K562 (cell line): ENCODE data around the gene RNF141. TPM values are rescaled to one million over a fixed set of nuclear protein-coding genes. Genes with fewer than 3 reads are reported as not detected.

Experiments used
- FOXJ2 ChIP-seq: fragments of 200-800 bp; sonication (Bioruptor generic); IDR thresholded peaks from 2 replicates; pipeline ENCODE4 v1.6.1; 2016; ENCODE audit warnings: missing genetic modification characterization, missing compliant biosample characterization
- STAT5A ChIP-seq: IDR thresholded peaks from 2 replicates; pipeline ENCODE4 v1.6.1; 2012; ENCODE audit warnings: low read length, inconsistent platforms, borderline replicate concordance
- TCF7 ChIP-seq: sonication (generic); IDR thresholded peaks from 2 replicates; pipeline ENCODE4 v1.6.1; 2016; ENCODE audit warnings: antibody characterized with exemption, borderline replicate concordance
- TFAM ChIP-seq: fragments of 250-450 bp; sonication (Bioruptor Pico); conservative IDR thresholded peaks from 2 replicates; pipeline ENCODE4 v1.5.0; 2021; ENCODE audit warnings: mild to moderate bottlenecking, moderate library complexity
- polyA plus RNA-seq, 8 experiments: library from polyadenylated mRNA; depleted of rRNA in 4 of 8; stranded (reverse) in 5 of 8; unstranded in 3 of 8; fragments of >200 nt; fragmentation: Nextera tagmentation in 2 of 8; fragmentation: Illumina TruSeq in 1 of 8; extraction: Ambion mirVana in 2 of 8; extraction: Trizol in 1 of 8; gene quantifications; 2 replicates each; pipeline versions ENCODE4 v1.2.1 to v1.2.3, GENCODE V29; 2011 to 2014; ENCODE audit warnings: inconsistent platforms in 1 of 8, missing spikeins in 1 of 8
- total RNA-seq, 7 experiments: library from RNA; depleted of rRNA in 6 of 7; stranded (reverse); fragments of >200 nt in 6 of 7; fragmentation: Illumina TruSeq in 2 of 7; extraction: Trizol in 2 of 7; gene quantifications; 2 replicates each; pipeline versions ENCODE4 v1.2.1 to v1.2.3, GENCODE V29; 2011 to 2021; ENCODE audit warnings: low replicate concordance in 1 of 7
- TF ChIP-seq, protein P1 (sequence below), 2 experiments: fragments of 450-650 bp; IDR thresholded peaks; 2 replicates each; pipeline ENCODE4 v1.6.1; 2016; ENCODE audit warnings: mild to moderate bottlenecking in 2 of 2, borderline replicate concordance in 1 of 2, low read depth in 1 of 2, moderate library complexity in 1 of 2
- TF ChIP-seq, protein P2 (sequence below), 2 experiments: IDR thresholded peaks; 2 replicates each; pipeline ENCODE4 v1.6.1; 2011; ENCODE audit warnings: borderline replicate concordance in 1 of 2, control low read depth in 1 of 2, low read depth in 1 of 2, low read length in 1 of 2, mild to moderate bottlenecking in 1 of 2, mixed read lengths in 1 of 2, moderate library complexity in 1 of 2; ENCODE audit not compliant: insufficient read depth in 1 of 2, insufficient read length in 1 of 2, poor library complexity in 1 of 2, severe bottlenecking in 1 of 2; ENCODE audit errors: extremely low read depth in 1 of 2

RNF141 gene
- total and polyA plus RNA-seq, 9 of the 15 experiments (the other 6 are each of a cell fraction or from before 2014, with no cell fraction given), result 9.7 to 51.9 (median 18.9) TPM

DNA sequence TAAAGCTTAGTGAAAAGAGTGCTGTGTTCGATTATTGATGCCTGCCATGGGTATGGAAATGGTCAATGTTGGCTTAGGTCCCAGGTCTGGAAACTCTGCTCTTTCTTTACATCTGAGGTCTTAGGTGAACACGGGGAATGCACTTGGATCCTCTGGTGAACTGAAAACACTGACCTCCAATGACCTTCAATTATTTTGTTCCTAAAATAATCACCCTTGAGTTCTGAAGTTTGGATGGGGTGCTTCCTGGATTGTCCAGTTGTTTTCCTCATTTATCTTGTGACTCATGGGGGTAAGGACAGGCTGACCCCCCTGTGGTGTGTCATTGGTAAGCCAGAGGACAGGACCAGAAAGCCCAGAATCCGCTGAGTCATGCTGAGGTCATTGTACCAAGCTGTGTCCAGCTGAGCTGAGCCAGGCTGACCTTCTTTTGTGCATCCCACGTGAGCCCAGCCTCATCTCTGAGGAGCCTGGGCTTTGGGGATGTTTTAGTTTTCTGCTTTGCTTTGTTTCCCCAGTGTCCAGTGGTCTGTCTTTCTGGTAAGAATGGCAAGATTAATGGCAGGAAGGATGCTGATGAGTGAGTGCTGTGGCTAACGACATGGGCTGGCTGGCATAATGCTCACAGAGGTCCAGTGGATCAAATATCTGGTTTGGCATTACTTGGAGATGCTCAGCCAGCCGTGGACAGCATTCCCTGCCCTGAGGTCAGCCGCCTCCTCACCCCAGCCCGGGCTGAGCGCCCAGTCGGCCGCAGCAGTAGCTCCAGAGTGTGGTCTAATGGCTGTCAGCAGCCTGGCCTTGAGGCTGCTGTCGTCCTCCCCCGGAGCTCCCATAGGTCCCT is 50.4 kb downstream of the RNF141 start (continued):
- no peak for TF ChIP-seq FOXJ2 (tag)
- TF ChIP-seq, protein P1, sequence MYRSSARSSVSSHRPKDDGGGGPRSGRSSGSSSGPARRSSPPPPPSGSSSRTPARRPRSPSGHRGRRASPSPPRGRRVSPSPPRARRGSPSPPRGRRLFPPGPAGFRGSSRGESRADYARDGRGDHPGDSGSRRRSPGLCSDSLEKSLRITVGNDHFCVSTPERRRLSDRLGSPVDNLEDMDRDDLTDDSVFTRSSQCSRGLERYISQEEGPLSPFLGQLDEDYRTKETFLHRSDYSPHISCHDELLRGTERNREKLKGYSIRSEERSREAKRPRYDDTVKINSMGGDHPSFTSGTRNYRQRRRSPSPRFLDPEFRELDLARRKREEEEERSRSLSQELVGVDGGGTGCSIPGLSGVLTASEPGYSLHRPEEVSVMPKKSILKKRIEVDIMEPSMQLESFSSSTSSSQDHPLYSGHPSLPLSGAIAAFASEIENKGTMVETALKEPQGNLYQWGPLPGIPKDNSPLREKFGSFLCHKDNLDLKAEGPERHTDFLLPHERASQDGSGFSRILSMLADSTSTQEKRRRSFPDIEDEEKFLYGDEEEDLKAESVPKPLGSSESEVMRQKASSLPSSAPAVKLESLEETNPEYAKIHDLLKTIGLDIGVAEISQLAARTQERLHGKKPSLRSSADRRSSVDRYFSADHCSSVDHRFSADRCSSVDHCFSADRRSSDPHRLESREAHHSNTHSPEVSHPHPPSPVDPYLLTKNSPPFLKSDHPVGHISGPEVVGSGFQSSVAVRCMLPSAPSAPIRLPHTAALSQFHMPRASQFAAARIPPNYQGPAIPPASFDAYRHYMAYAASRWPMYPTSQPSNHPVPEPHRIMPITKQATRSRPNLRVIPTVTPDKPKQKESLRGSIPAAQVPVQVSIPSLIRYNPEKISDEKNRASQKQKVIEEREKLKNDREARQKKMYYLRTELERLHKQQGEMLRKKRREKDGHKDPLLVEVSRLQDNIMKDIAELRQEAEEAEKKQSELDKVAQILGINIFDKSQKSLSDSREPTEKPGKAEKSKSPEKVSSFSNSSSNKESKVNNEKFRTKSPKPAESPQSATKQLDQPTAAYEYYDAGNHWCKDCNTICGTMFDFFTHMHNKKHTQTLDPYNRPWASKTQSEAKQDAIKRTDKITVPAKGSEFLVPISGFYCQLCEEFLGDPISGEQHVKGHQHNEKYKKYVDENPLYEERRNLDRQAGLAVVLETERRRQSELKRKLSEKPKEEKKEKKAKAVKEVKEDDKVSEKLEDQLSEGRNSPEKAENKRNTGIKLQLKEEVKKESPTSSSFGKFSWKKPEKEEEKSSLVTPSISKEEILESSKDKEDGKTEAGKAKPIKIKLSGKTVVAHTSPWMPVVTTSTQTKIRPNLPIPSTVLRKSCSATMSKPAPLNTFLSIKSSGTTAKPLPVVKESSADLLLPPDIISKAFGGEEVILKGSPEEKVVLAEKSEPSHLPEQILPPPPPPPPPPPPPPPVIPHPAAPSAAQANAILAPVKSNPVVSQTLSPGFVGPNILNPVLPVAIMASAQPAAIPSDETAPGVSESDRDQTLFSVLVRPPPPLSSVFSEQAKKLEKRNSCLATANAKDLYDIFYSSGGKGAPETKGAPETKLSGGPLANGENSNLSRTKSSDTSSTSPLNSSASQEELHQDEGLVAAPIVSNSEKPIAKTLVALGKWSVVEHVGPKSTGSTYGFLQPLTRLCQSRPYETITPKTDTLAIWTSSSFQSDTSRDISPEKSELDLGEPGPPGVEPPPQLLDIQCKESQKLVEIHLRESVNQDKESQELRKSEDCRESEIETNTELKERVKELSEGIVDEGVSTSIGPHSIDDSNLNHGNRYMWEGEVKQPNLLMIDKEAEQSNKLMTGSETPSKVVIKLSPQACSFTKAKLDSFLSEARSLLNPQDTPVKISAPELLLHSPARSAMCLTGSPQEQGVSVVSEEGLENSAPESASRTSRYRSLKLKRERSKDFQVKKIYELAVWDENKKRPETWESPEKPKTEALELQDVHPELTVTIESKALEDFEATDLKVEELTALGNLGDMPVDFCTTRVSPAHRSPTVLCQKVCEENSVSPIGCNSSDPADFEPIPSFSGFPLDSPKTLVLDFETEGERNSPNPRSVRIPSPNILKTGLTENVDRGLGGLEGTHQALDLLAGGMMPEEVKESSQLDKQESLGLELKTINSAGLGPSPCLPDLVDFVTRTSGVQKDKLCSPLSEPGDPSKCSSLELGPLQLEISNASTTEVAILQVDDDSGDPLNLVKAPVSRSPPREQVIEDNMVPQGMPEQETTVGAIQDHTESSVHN (IDR thresholded peaks at IDR 0.05; ENCODE audit: borderline replicate concordance in 1 of 2, low read depth in 1 of 2), result peak in 1 of 2 experiments; percentile 93; a peak in 2 of 4 replicates
- TF ChIP-seq STAT5A, result no peak
- no peak for TF ChIP-seq TFAM (CRISPR knock-in tag)
- TF ChIP-seq, protein P2, sequence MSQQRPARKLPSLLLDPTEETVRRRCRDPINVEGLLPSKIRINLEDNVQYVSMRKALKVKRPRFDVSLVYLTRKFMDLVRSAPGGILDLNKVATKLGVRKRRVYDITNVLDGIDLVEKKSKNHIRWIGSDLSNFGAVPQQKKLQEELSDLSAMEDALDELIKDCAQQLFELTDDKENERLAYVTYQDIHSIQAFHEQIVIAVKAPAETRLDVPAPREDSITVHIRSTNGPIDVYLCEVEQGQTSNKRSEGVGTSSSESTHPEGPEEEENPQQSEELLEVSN (IDR thresholded peaks at IDR 0.05; ENCODE audit: borderline replicate concordance in 1 of 2, extremely low read depth in 1 of 2, insufficient read depth in 1 of 2, insufficient read length in 1 of 2, low read depth in 1 of 2, low read length in 1 of 2, poor library complexity in 1 of 2, severe bottlenecking in 1 of 2), result no peak
- TF ChIP-seq TCF7, result no peak
